K562 (cell line): Measurements from ENCODE around the gene PNPLA2. TPM values are rescaled to one million over a fixed set of nuclear protein-coding genes. Genes with fewer than 3 reads are reported as not detected.

ENCODE experiments used
- CHD4 ChIP-seq: fragments of 200-600 bp; sonication (generic); IDR thresholded peaks from 3 replicates; pipeline ENCODE4 v1.6.1; 2012; ENCODE audit warnings: low read depth, mild to moderate bottlenecking, mixed read lengths, low read length, inconsistent platforms; ENCODE audit not compliant: insufficient read depth, insufficient replicate concordance, poor library complexity, severe bottlenecking
- EGR1 ChIP-seq: fragments of 450-650 bp; conservative IDR thresholded peaks from 2 replicates; pipeline ENCODE4 v1.6.1; 2017; ENCODE audit warnings: mild to moderate bottlenecking
- GABPB1 ChIP-seq: sonication (generic); formaldehyde crosslinking; IDR thresholded peaks from 2 replicates; pipeline ENCODE4 v1.8.0; 2022; ENCODE audit warnings: mild to moderate bottlenecking, missing genetic modification reagents
- GABPB2 ChIP-seq: fragments of 250-450 bp; sonication (Bioruptor Pico); conservative IDR thresholded peaks from 2 replicates; pipeline ENCODE4 v1.5.1; 2021; ENCODE audit warnings: mild to moderate bottlenecking
- JUND ChIP-seq, 2 experiments: IDR thresholded peaks; 2 replicates in 1 of 2; 3 replicates in 1 of 2; pipeline ENCODE4 v1.6.1; 2011; ENCODE audit warnings: borderline replicate concordance in 2 of 2, low read depth in 2 of 2, low read length in 2 of 2, improper control_type of control experiment in 1 of 2, missing biosample characterization in 1 of 2, missing genetic modification characterization in 1 of 2, missing genetic modification reagents in 1 of 2
- KLF13 ChIP-seq: fragments of 450-650 bp; IDR thresholded peaks from 2 replicates; pipeline ENCODE4 v1.6.1; 2016; ENCODE audit warnings: missing genetic modification characterization, low read depth, mild to moderate bottlenecking, missing compliant biosample characterization, moderate library complexity, borderline replicate concordance
- POLR2B ChIP-seq: fragments of 450-650 bp; IDR thresholded peaks from 2 replicates; pipeline ENCODE4 v1.6.1; 2018; ENCODE audit warnings: low read depth; ENCODE audit not compliant: partially characterized antibody
- SIN3B ChIP-seq: fragments of 450-650 bp; IDR thresholded peaks from 2 replicates; pipeline ENCODE4 v1.6.1; 2017; ENCODE audit warnings: low read depth, mild to moderate bottlenecking, moderate library complexity
- SMAD4 ChIP-seq: fragments of 250-450 bp; sonication (Bioruptor Pico); conservative IDR thresholded peaks from 2 replicates; pipeline ENCODE4 v1.8.0; 2021; ENCODE audit warnings: inconsistent platforms, mild to moderate bottlenecking, moderate library complexity
- XRCC3 ChIP-seq: fragments of 450-650 bp; IDR thresholded peaks from 2 replicates; pipeline ENCODE4 v1.6.1; 2017; ENCODE audit warnings: mild to moderate bottlenecking, moderate library complexity
- ZFX ChIP-seq: sonication (generic); formaldehyde crosslinking; IDR thresholded peaks from 2 replicates; pipeline ENCODE4 v1.8.0; 2022; ENCODE audit warnings: mild to moderate bottlenecking, missing genetic modification reagents, moderate library complexity
- ZNF12 ChIP-seq: sonication (generic); formaldehyde crosslinking; IDR thresholded peaks from 2 replicates; pipeline ENCODE4 v1.4.0; 2020; ENCODE audit warnings: mild to moderate bottlenecking, missing genetic modification reagents
- polyA plus RNA-seq, 8 experiments: library from polyadenylated mRNA; depleted of rRNA in 4 of 8; stranded (reverse) in 5 of 8; unstranded in 3 of 8; fragments of >200 nt; fragmentation: Nextera tagmentation in 2 of 8; fragmentation: Illumina TruSeq in 1 of 8; extraction: Ambion mirVana in 2 of 8; extraction: Trizol in 1 of 8; gene quantifications; 2 replicates each; pipeline versions ENCODE4 v1.2.1 to v1.2.3, GENCODE V29; 2011 to 2014; ENCODE audit warnings: inconsistent platforms in 1 of 8, missing spikeins in 1 of 8
- total RNA-seq, 7 experiments: library from RNA; depleted of rRNA in 6 of 7; stranded (reverse); fragments of >200 nt in 6 of 7; fragmentation: Illumina TruSeq in 2 of 7; extraction: Trizol in 2 of 7; gene quantifications; 2 replicates each; pipeline versions ENCODE4 v1.2.1 to v1.2.3, GENCODE V29; 2011 to 2021; ENCODE audit warnings: low replicate concordance in 1 of 7
- TF ChIP-seq, protein P1 (sequence below): fragments of 450-650 bp; IDR thresholded peaks from 2 replicates; pipeline ENCODE4 v1.7.1; 2018; ENCODE audit warnings: mild to moderate bottlenecking, low read depth; ENCODE audit not compliant: partially characterized antibody
- TF ChIP-seq, protein P2 (sequence below): sonication (generic); formaldehyde crosslinking; IDR thresholded peaks from 2 replicates; pipeline ENCODE4 v1.8.1; 2023; ENCODE audit warnings: mild to moderate bottlenecking, missing genetic modification reagents
- TF ChIP-seq, protein P3 (sequence below), 2 experiments: IDR thresholded peaks; 2 replicates each; pipeline ENCODE4 v1.6.1; 2011; ENCODE audit warnings: borderline replicate concordance in 1 of 2, control low read depth in 1 of 2, low read depth in 1 of 2, low read length in 1 of 2, mild to moderate bottlenecking in 1 of 2, mixed read lengths in 1 of 2, moderate library complexity in 1 of 2; ENCODE audit not compliant: insufficient read depth in 1 of 2, insufficient read length in 1 of 2, poor library complexity in 1 of 2, severe bottlenecking in 1 of 2; ENCODE audit errors: extremely low read depth in 1 of 2
- TF ChIP-seq, protein P4 (sequence below), 2 experiments: fragments of 200-800 bp in 1 of 2; sonication (Bioruptor generic) in 1 of 2; sonication (generic) in 1 of 2; formaldehyde crosslinking in 1 of 2; IDR thresholded peaks in 1 of 2; conservative IDR thresholded peaks in 1 of 2; 2 replicates each; pipeline versions ENCODE4 v1.5.0 to v1.6.1; 2016 to 2020; ENCODE audit warnings: missing compliant biosample characterization in 1 of 2, missing genetic modification characterization in 1 of 2, missing genetic modification reagents in 1 of 2

Gene PNPLA2
- total and polyA plus RNA-seq, 9 of the 15 experiments (the other 6 are each of a cell fraction or from before 2014, with no cell fraction given), result 0.39 to 87.1 (median 8.4) TPM

DNA sequence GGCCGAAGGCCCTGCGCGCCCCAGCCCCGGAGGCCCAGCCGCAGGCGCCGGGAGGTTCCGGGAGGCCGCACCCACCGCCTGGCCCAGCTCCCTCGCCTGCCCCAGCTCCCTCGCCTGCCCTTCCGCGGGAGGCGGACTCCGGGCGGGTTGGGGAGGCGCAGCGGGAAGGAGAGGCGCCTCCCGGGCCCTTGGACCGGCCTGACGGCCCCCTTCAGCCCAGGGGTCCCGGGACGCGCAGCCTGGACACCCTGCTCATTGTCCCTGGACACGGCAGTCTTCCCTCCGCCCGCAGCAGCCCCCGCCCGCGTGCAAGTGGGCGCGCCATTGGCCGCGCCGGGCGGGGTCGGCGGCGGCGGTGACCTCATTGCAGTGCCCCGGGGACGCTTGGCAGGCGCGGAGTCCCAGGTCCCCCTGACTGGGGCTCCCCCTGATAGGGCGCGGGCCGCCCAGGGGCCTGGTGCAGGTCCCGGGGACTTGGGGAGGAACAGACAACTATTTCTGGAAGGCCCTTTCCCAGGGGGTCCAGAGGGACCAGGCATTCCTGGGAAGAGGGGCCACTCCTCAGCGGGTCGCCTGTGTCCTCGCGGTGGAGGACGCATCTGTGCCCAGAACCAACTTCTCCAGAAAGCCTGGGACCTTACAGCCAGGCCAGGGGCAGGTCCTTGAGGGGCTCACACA lies 14.5 kb downstream of the PNPLA2 start (continued):
- TF ChIP-seq, protein P1, sequence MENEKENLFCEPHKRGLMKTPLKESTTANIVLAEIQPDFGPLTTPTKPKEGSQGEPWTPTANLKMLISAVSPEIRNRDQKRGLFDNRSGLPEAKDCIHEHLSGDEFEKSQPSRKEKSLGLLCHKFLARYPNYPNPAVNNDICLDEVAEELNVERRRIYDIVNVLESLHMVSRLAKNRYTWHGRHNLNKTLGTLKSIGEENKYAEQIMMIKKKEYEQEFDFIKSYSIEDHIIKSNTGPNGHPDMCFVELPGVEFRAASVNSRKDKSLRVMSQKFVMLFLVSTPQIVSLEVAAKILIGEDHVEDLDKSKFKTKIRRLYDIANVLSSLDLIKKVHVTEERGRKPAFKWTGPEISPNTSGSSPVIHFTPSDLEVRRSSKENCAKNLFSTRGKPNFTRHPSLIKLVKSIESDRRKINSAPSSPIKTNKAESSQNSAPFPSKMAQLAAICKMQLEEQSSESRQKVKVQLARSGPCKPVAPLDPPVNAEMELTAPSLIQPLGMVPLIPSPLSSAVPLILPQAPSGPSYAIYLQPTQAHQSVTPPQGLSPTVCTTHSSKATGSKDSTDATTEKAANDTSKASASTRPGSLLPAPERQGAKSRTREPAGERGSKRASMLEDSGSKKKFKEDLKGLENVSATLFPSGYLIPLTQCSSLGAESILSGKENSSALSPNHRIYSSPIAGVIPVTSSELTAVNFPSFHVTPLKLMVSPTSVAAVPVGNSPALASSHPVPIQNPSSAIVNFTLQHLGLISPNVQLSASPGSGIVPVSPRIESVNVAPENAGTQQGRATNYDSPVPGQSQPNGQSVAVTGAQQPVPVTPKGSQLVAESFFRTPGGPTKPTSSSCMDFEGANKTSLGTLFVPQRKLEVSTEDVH, result peak; percentile 73
- TF ChIP-seq, protein P2, sequence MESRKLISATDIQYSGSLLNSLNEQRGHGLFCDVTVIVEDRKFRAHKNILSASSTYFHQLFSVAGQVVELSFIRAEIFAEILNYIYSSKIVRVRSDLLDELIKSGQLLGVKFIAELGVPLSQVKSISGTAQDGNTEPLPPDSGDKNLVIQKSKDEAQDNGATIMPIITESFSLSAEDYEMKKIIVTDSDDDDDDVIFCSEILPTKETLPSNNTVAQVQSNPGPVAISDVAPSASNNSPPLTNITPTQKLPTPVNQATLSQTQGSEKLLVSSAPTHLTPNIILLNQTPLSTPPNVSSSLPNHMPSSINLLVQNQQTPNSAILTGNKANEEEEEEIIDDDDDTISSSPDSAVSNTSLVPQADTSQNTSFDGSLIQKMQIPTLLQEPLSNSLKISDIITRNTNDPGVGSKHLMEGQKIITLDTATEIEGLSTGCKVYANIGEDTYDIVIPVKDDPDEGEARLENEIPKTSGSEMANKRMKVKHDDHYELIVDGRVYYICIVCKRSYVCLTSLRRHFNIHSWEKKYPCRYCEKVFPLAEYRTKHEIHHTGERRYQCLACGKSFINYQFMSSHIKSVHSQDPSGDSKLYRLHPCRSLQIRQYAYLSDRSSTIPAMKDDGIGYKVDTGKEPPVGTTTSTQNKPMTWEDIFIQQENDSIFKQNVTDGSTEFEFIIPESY (CRISPR knock-in tag), result peak; percentile 17; the same call in 1 of the 2 replicates
- TF ChIP-seq SIN3B (0 out of 2 replicates have a peak, but pooled peaks have one; percentile 29), KLF13 (tag) (0 out of 2 replicates have a peak, but pooled peaks have one; percentile 48), CHD4 (no peak), EGR1 (peak; percentile 44), XRCC3 (no peak), SMAD4 (CRISPR knock-in tag) (peak; percentile 71), ZFX (CRISPR knock-in tag) (peak; percentile 73), ZNF12 (CRISPR knock-in tag) (no peak), JUND (IDR thresholded peaks at IDR 0.05; ENCODE audit: borderline replicate concordance, low read depth, low read length) (peak; percentile 73), JUND (tag; IDR thresholded peaks at IDR 0.05; ENCODE audit: borderline replicate concordance, low read depth, low read length) (no peak), GABPB1 (CRISPR knock-in tag) (peak; percentile 15; the same call in 1 of the 2 replicates), POLR2B (no peak), GABPB2 (CRISPR knock-in tag) (no peak)
- TF ChIP-seq, protein P3, sequence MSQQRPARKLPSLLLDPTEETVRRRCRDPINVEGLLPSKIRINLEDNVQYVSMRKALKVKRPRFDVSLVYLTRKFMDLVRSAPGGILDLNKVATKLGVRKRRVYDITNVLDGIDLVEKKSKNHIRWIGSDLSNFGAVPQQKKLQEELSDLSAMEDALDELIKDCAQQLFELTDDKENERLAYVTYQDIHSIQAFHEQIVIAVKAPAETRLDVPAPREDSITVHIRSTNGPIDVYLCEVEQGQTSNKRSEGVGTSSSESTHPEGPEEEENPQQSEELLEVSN (IDR thresholded peaks at IDR 0.05; ENCODE audit: borderline replicate concordance in 1 of 2, extremely low read depth in 1 of 2, insufficient read depth in 1 of 2, insufficient read length in 1 of 2, low read depth in 1 of 2, low read length in 1 of 2, poor library complexity in 1 of 2, severe bottlenecking in 1 of 2), result peak in 1 of 2 experiments; percentile 76
- TF ChIP-seq, protein P4, sequence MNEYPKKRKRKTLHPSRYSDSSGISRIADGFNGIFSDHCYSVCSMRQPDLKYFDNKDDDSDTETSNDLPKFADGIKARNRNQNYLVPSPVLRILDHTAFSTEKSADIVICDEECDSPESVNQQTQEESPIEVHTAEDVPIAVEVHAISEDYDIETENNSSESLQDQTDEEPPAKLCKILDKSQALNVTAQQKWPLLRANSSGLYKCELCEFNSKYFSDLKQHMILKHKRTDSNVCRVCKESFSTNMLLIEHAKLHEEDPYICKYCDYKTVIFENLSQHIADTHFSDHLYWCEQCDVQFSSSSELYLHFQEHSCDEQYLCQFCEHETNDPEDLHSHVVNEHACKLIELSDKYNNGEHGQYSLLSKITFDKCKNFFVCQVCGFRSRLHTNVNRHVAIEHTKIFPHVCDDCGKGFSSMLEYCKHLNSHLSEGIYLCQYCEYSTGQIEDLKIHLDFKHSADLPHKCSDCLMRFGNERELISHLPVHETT (CRISPR knock-in tag; conservative IDR thresholded peaks at IDR 0.05 in 1 of 2, IDR thresholded peaks at IDR 0.05 in 1 of 2), result no peak; a peak in 1 of 4 replicates
